HUDEP-2 (cell line): ENCODE data around the gene GALNT2.

Experiments
- DNase-seq, 76 experiments: peaks; one replicate each; lab custom pipeline; 2025; ENCODE audit not compliant: unreplicated experiment in 76 of 76; lab: John Stamatoyannopoulos, UW

The GALNT2 gene

DNA sequence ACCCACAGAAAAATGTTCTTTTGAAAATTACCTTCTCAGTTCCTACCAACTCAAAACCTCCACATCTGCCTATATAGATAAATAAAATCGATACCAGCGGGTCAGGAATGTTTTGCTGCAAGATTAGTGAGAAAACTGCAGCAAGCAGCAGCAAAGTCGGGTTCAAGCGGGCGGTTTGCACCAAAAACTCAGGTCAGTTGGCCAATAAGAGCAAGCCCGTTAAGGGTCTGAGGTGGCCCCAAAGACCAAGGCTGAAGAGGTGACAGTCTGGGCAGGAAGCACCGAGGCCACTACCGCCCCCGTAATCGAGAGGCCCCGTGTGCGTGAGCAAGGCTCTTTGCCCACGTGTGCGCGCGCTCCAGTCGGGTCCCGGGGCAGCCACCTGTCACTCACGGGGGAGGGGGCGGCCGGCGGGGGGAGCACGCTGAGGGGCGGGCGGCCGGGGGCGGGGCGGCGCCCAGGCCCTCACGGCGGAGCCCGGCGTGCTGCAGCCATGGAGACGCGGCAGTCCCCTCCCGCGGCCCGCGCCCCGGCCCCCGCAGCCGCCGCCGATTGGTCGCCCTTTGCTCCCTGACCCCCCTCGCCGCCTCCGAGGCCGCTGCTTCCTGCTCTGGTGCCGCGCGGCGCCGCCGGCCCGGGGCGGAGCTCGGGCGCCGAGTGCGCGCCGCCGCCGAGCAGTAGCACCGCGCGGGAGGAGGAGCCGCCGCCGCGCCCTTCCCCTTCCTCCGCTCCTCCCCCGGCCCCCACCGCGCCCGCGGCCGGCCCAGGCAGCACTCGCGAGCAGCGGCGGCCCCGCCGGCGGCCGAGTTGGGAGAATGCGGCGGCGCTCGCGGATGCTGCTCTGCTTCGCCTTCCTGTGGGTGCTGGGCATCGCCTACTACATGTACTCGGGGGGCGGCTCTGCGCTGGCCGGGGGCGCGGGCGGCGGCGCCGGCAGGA, at the start of gene GALNT2:
Gene GALNT2 (plus strand): TSS at position 773 of the 939 bp plus-strand sequence. CDS start 43 bp downstream, at position 816.
- peak in 74 of 76 experiments; percentile 17 to 93 (median 84) for DNase-seq

DNA sequence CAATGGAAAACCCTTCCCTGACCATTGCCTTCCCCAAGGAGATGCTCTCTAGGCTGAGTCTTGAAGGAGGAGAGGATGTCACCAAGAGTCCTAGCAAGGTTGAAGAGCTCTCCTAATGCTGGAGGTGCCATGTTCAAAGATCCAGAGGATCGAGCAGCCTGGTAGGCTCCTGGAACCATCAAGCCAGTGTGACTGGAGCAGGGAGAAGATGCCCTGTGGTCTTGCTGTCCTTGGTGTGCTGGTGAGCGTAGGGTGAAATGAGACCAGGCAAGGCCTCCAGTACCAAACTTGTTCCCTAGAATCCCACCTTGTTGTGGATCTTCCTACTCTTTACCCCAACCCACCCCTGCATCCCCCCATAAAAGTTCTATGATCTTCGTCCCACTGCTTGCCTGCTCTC, 46.6 kb upstream of the GALNT2 start:
- no peak for DNase-seq

DNA sequence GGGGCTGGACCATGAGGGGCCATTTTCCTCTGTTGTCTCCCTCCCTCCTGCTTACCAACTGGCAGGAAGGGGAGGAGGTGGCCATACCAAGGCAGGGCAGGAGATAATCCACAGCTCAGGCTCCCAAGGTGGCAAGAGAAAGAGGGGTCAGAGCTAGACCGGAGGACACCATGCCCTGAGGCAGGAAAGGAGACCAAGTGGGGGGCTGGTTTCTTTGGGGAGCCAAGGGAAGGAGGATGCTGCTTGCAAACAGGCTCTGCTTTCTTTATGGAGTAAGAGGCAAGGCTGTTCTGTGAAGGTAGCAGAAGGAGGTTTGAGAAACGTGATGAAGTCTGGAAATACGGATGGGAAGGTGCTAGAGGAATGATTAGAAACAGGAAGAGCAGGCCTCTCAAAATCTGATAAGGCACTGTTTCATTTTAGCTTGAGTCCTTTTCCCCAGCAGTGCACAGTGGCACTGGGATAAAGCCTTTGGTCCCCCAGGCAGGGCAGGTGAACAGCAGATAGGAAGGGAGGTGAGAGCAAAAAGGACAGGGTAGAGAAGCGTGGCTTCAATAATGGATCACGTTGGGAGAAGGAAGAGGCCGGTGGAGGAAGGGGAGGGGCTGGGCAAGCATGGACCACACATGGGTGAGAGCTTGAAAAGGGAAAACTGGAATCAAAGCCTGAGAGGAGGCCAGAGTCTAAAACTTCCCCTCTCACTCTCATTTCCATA, 44.2 kb upstream of the GALNT2 start:
- DNase-seq = no peak

DNA sequence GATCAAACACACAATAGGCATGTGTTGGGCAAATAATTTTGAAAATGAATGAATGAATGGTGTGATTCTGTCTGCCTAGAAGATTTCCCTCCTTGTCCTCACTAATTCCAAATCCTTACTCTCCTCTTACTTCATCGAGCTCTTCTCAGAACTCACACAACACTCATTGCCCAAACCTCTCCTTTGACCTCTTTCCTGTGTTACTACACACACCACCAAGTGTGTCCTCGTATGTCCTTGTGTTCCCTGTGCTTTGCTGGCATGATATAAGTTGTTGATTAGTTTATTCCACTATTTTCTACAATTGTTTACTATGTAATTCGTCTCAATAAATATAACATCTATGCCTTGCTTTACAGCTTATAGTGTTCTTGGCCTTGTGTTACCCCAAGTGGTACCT, 41.4 kb upstream of the GALNT2 start:
- DNase-seq = no peak

DNA sequence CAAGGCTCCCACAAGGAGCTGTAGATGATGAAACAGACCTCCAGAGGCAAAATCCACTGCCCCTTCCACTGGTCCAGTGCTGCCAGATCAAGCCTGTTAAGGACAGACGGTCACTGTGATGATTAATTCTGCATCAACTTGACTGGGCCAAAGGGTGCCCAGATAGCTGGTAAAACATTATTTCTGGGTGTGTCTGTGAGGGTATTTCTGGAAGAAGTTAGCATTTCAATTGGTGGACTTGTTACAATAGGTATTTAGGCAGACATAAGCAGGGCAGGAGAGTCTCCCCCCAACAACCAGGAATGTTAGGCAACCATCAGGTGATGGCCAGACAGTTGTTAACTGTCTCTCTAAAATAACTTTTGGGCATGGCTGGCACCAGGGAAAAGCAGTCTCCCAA, 40.9 kb upstream of the GALNT2 start:
- no peak for DNase-seq

DNA sequence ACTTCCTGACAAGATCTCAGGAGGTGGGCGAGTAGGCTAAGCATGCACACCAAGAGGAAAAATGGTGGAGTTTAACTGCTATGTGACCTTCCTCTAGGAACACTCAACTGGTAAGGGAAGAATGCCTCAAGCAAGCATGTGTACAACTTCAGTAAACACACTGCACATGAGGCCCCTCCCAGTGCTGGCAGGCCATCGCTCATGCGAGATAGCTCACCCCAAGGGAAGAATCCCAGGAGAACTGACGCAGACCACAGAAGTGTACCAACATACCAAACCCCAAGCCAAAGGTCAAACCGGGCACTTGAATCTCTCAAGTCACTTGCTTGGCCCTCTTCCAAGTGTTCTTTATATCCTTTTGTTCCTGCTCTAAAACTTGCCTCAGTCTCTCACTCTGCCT, 40.5 kb upstream of the GALNT2 start:
- DNase-seq = no peak

DNA sequence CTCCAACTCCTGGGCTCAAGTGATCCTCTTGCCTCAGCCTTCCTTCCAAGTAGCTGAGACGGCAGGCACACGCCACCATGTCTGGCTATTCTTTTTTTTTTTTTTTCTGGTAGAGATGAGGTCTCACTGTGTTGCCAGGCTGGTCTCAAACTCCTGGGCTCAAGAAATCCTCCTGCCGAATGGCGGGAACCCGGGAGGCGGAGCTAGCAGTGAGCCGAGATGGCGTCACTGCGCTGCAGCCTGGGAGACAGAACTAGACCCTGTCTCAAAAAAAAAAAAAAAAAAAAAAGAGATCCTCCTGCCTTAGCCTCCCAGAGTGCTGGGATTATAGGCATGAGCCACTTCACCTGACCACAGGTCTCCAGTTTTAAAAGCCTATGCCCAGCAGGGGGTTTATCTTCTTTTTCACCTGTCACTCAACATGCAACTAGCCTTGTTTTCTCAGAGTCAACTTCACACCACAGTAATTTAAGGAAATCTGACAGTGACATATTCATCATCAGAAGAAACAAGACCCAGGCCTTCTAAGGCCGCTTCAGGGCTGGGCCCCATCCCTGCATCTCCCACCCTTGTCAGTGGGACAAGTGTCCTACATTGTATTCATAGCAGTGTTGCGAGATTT, 38.3 kb upstream of the GALNT2 start:
- no peak for DNase-seq

DNA sequence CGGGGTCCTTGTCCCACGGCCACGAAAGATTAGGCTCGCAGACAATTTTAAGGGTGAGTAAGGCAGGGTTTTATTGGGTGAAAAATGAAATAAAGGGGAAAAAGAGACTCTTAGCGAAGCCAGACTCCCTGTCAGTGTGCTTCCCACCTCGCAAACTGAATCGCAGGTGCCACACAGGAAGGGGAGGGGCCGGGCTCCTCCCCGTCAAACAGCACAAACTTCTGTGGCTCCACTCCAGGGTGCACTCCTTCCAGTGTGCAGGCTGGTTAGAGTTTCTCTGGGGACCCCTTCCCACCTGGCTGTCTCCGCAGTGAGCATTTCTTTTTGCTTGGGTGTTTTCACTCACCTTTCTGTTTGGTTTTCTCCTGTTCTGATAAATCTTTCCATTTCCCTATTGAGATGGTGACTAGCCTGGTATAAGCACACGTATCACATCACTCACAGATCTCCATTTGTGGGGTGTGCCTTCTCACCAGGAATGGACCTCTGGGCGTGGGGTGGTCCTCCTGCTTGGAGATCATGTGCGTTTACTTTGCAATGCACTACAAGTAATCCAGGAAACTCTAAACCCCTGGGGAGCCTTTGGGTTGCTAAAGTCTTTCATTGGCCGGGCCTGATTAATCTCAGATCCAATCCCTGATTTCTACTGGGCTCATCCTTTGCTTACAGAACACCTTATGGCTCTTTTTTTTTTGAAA, 37.6 kb upstream of the GALNT2 start:
- no peak for DNase-seq

DNA sequence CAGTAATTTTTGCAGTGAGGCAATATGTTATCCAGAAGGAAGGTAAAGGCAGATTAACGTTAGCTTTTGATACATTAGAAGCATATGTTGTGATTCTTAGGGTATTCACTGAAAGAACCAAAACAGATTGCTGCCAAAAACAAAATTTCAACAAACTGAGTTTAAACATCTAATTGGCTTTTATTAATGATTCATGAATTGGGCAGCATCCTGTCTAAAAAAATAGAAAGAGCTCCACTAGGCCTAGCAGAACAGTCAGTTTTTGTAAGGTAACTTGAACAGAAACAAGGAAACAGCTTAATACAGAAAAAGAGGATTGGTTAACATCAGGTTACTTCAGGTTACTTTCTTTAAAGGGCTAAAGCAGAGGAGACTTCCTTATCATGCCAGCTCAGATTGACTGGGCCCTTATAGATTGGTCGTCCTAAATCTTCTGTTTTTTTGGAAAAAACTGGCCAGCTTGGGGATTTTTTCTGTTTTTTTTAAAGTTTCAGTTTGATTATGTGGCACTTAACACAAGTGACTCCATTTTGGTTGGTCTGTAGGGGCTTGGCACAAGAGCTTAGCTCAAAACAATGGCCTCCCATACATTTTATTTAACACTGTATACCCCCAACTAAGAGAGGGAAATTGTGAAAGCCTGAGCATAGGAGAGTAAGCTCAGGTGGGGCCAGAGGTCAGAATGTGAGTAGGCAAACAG, 36.8 kb upstream of the GALNT2 start:
- no peak for DNase-seq

DNA sequence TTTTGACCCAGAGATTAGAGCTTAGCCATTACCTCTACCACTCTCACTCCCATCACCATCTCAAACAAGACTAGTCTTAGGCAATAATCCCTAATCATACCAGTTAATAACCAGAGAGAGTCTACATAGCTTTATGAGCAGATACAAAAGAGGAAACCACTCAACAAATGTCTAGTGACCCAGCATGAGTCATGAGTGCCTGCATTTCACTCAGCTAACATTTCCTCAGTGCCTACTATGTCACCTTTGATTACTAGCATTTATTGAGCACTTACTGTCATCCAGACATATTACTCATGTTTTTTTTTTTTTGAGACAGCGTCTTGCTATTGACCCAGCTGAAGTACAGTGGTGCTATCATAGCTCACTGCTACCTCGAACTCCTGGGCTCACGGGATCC, 35.9 kb upstream of the GALNT2 start:
- no peak for DNase-seq

DNA sequence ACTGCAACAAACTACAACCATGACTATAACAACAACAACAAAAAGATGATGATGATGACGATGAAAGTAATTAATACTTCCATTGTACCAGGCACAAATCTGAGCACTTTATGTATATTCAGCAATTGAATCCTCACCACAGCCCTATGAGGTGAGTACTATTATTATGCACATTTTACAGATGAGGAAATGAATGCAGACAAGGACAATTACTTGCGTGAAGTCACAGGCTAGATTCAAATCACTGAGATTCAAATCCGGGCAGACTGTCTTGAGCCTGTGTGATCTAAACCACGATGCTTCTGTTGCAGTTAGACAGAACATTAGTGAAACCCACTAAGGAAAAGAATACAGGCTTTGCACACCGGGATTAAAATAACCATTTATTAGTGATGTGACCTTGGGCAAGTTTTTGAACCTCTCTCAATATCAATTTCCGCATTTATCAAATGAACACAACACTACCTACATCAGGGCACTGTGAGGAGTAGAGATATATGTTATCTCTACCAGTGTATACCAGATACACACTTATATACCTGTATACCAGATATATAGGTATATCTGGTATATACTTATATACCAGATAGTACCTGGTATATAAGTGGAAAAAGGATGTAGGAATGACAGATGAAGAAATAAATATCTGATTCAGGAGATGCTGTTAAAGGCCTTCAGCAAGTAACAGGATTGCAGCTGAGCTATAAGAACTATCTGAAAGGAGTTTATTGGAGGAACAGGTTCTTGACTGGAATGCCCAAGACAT, 34.3 kb upstream of the GALNT2 start:
- no peak for DNase-seq

DNA sequence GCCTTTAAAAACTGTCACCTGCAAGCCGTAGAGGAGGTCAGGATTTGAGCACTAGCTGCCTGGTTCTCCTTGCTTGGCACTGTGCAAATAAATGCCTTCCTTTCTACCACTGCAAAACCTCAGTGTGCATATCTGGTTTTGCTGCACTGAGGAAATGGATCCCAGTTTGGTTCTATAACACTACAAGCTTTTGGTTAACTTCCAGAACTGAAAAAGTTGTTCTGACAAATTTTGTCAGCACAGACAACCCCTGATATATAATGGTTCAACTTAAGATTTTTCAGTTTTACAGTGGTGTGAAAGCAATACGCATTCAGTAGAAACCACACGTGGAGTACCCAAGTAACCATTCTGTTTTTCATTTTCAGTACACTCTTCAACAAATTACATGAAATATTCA, 29.8 kb upstream of the GALNT2 start:
- DNase-seq = no peak

DNA sequence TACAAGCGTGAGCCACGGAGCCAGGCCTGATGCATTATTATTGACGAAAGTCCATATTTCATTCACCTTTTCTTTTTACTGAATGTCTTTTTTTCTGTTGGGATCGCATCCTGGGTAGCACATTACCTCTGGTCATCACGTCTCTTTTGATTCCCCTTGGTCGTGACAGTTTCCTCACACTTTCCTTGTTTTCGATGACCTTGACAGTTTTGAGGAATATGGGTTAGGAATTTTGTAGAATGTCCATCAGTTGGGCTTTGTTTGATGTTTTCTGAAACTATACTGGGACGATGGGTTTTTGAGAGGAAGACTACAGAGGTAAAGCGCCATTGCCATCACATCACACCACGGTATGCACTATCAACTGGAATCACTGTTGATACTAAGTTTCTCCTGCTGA, 26.6 kb upstream of the GALNT2 start:
- no peak for DNase-seq

DNA sequence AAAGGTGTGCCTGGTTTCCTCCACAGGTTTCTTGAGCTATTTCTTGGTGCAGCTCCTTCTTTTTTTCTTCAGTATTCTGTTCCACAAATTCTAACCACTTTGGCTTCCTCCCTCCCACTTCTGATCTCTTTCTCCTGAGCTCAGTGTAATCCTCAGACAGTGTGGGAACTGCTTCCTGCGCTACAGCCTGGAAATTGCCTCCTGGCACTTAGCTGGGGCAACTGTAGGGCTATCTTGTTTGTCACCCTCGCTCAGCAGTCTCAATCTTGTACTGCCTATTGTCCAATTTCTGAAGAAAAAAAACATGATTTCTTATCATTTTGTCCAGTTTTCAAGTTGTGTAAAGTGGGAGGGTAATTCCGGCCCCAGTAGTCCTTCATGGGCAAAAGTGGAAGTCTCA, 24.0 kb upstream of the GALNT2 start:
- no peak for DNase-seq

DNA sequence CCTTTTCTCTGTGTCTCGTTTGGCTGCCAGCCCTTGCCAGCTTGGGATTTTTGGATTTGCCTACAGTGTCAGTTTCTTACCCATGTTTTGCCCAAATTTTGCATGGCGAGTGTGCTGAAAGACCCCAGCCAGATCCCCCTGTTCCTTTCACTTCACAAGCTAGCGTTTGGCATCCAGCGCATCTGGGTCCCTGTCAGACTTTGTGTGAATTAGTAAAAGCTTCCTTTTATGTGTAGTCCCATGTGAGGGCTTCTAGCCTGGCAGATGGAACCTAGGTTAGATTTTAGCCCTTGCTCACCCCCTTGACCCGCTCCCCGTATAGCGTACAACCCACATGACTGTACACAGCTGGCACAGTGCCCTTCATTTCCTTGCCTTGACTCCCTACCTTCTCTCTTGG, 22.3 kb upstream of the GALNT2 start:
- no peak for DNase-seq

DNA sequence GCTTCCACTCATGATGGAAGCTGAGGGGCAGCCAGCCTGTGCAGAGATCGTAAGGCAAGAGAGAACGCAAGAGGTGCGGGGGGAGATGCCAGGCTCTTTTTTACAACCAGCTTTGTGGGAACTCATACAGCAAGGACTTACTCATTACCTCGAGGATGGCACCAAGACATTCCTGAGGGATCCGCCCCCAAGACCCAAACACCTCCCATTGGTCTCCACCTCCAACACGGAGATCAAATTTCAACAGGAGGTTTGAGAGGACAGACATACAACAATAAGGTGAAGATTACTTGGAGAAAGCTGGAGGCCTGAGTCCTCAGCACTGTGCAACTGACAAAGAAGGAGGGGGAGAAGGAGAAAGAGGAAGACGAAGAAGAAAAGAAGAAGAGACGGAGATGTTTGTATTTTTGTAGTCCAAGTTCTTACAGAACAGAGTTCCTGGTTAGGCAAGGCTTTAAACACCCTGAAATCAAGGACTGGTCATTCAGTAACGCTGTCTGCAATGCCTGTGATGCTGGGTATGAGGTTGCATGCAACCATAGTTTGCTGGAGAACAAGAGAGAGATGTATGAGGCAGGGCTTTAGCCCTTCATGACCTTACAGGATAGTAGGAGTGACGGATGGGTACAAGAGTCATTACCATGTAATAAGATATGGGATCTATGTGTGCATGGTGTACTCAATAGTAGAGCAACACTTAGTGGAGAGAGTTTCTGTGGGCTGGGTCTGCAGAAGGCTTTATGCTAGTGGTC, 19.7 kb upstream of the GALNT2 start:
- no peak for DNase-seq

DNA sequence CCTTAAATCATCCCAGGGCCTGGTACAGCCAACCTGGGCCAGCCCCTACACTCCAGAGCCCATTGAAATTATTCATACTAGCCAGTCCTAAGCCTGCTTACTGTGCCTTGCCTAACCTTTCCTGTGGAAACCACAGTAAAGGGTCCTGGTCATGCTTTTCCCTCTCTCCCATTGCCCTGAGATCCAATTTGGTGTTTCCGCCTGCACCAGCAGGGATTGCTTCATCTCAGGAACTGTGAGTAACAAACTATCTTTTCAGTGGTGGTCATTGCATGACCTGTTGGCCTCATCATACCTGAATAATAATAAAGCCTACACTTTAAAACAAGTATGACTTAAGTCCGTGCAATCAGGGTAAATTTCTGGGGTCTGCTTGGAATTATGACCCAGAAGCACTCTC, 18.7 kb upstream of the GALNT2 start:
- DNase-seq = no peak

DNA sequence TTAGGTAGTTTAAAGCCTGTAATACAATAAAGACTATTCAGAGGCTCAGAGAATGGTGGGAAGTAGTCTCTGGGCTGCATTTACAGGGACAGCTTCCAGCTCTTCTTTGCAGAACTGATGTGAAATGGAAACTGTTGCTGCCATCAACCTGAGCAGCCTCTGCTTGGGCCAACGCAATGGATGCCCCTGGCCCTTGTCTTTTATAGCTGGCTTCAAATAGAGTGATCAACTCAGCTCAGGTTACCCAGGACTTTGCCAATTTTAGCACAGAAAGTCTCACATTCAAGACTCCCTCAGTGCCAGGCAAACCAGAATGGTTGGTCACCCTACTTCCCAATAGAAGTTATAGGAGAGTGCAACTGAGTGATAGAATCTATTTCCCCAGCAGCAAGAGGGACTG, 18.1 kb upstream of the GALNT2 start:
- DNase-seq = no peak

DNA sequence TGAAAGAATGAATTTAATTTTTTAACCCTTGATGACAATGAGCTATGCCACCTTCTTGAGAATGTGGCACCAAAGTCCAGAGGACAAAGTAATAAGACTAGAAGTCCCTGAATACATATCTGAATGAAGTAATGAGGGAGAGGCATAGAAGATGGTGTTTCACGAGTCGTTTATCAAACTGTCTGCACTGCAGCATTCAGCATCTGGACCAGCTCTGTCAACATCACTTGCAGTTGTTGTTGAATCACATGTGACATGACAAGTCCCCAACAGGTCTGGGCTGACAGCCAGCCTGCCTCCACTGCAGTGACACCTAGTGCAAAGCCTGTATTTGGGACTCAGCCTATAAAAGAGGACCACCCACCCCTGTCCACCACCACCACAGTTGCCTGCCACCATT, 17.3 kb upstream of the GALNT2 start:
- DNase-seq = no peak
